ENCODE data around the gene IGDCC3.
A peak's percentile ranks its signal among the peaks of the same experiment; 100 is the strongest.

Gene IGDCC3

GRCh38 chr15:65418596-65418995, 40.8 kb upstream of the IGDCC3 start:
- H3K9ac ChIP-seq (ENCODE audit: low read length) = no peak overlapping the region
- H3K36me3 ChIP-seq (ENCODE audit: control insufficient read depth in 1 of 2, insufficient read depth in 2 of 2, low read depth in 1 of 2, low read length in 2 of 2) = no peaks in the 10 kb centered on the region
- H3K4me1 ChIP-seq (ENCODE audit: control insufficient read depth, insufficient read depth, low read depth, low read length) = peaks cover 40% of the 10 kb centered on the region
- H3K27me3 ChIP-seq (ENCODE audit: control insufficient read depth in 1 of 2, insufficient read depth in 1 of 2, low read length in 2 of 2) = peaks cover 0 to 45% of the 10 kb centered on the region in 2 experiments
- H3K9me3 ChIP-seq (ENCODE audit: control insufficient read depth, low read length) = no peaks in the 10 kb centered on the region
- peaks cover 8% of the 10 kb centered on the region for H3K79me1 ChIP-seq (replicated peaks; ENCODE audit: low read length, poor library complexity, severe bottlenecking)
- DNase-seq = no peak
- no peak overlapping the region for H3K23ac ChIP-seq (ENCODE audit: low read length in 2 of 2)
- H3K14ac ChIP-seq (ENCODE audit: low read length in 2 of 2) = no peak overlapping the region
- H2AFZ ChIP-seq (ENCODE audit: low read depth, low read length) = no peak overlapping the region
- H2BK120ac ChIP-seq (ENCODE audit: low read depth, low read length) = no peak overlapping the region
- H2BK12ac ChIP-seq (ENCODE audit: low read length in 2 of 2) = no peak overlapping the region
- 39% methylated on average over 2 of the region's 2 CpGs for WGBS
- H2BK15ac ChIP-seq (ENCODE audit: low read depth, poor library complexity, severe bottlenecking) = no peak overlapping the region
- no peak overlapping the region for H3K27ac ChIP-seq (ENCODE audit: low read length, poor library complexity, severe bottlenecking)
- peak overlapping the region; percentile 3 for H2AK5ac ChIP-seq (ENCODE audit: low read length, severe bottlenecking)
- H3K4me3 ChIP-seq (ENCODE audit: insufficient read depth in 1 of 2, low read depth in 1 of 2, low read length in 2 of 2) = no peak overlapping the region
- H3K18ac ChIP-seq (ENCODE audit: low read depth in 1 of 2, low read length in 2 of 2) = no peak overlapping the region
- H2BK5ac ChIP-seq (ENCODE audit: low read depth, low read length, poor library complexity, severe bottlenecking) = no peak overlapping the region
- no peak overlapping the region for H3K4me2 ChIP-seq (ENCODE audit: low read length, poor library complexity, severe bottlenecking)
- no peak overlapping the region for H3K4ac ChIP-seq (ENCODE audit: low read depth in 1 of 2, low read length in 2 of 2)
- no peak overlapping the region for H4K8ac ChIP-seq (ENCODE audit: low read length)
- H4K91ac ChIP-seq (ENCODE audit: low read length) = no peak overlapping the region

GRCh38 chr15:65416845-65417416, 39.1 kb upstream of the IGDCC3 start:
- peak; percentile 56 for DNase-seq
- Histone ChIP-seq H2AFZ (ENCODE audit: low read depth, low read length) (no peak overlapping the region), H3K18ac (ENCODE audit: low read depth in 1 of 2, low read length in 2 of 2) (no peak overlapping the region), H3K9ac (ENCODE audit: low read length) (no peak overlapping the region), H4K91ac (ENCODE audit: low read length) (no peak overlapping the region), H2BK120ac (ENCODE audit: low read depth, low read length) (no peak overlapping the region), H3K9me3 (ENCODE audit: control insufficient read depth, low read length) (no peaks in the 10 kb centered on the region), H4K8ac (ENCODE audit: low read length) (no peak overlapping the region), H3K27me3 (ENCODE audit: control insufficient read depth in 1 of 2, insufficient read depth in 1 of 2, low read length in 2 of 2) (peaks cover 0 to 35% of the 10 kb centered on the region in 2 experiments), H3K4me1 (ENCODE audit: control insufficient read depth, insufficient read depth, low read depth, low read length) (peaks cover 46% of the 10 kb centered on the region), H3K4ac (ENCODE audit: low read depth in 1 of 2, low read length in 2 of 2) (peak overlapping the region in 1 of 2 experiments; percentile 22), H2AK5ac (ENCODE audit: low read length, severe bottlenecking) (peak overlapping the region; percentile 89), H2BK15ac (ENCODE audit: low read depth, poor library complexity, severe bottlenecking) (no peak overlapping the region), H2BK5ac (ENCODE audit: low read depth, low read length, poor library complexity, severe bottlenecking) (no peak overlapping the region), H3K27ac (ENCODE audit: low read length, poor library complexity, severe bottlenecking) (peak overlapping the region; percentile 51), H3K14ac (ENCODE audit: low read length in 2 of 2) (no peak overlapping the region), H3K36me3 (ENCODE audit: control insufficient read depth in 1 of 2, insufficient read depth in 2 of 2, low read depth in 1 of 2, low read length in 2 of 2) (no peaks in the 10 kb centered on the region), H3K79me1 (replicated peaks; ENCODE audit: low read length, poor library complexity, severe bottlenecking) (peaks cover 9% of the 10 kb centered on the region), H2BK12ac (ENCODE audit: low read length in 2 of 2) (peak overlapping the region in 1 of 2 experiments; percentile 65), H3K23ac (ENCODE audit: low read length in 2 of 2) (no peak overlapping the region), H3K4me3 (ENCODE audit: insufficient read depth in 1 of 2, low read depth in 1 of 2, low read length in 2 of 2) (no peak overlapping the region), H3K4me2 (ENCODE audit: low read length, poor library complexity, severe bottlenecking) (no peak overlapping the region)
- WGBS = 31% methylated on average over 8 of the region's 8 CpGs

DNA sequence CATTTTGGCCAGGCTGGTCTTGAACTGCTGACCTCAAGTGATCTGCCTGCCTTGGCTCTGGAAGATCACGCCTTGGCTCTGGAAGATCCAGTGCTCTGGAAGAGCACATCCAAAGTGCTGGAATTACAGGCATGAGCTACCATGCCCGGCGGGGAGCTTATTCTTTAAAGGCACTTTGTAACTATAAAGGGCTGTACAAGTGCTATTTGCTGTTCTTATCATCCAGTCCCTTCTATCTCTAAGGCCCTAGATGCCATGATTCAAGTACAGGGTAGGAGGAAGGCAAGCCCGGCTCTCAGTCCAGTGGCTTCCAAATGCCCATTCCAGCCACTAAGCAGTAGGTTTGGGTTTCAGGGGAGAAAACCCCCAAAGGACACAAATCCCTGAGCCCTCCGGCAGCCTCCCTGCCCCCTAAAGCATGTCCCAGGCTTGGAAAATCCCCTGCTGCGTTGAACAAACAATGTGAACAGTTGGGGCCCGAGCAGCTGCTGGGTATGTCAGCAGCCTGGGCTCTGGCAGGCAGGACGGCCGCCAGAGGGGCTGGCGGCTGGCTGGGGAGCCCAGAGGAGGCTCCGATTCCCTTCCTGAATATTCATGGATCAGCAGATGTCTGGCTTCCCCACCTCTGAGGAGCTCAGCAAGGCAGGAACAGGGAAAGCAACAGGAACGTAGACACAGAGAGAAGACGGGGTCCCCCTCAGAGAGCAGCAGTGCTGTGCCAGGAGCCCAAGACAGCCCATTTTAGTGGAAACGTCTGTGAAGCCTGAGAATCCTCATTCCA, 37.2 kb upstream of the IGDCC3 start:
- H3K4me3 ChIP-seq (ENCODE audit: insufficient read depth in 1 of 2, low read depth in 1 of 2, low read length in 2 of 2) = no peak overlapping the region
- peaks cover 0 to 22% of the 10 kb centered on the region in 2 experiments for H3K27me3 ChIP-seq (ENCODE audit: control insufficient read depth in 1 of 2, insufficient read depth in 1 of 2, low read length in 2 of 2)
- no peak overlapping the region for H3K14ac ChIP-seq (ENCODE audit: low read length in 2 of 2)
- peak overlapping the region; percentile 96 for H3K27ac ChIP-seq (ENCODE audit: low read length, poor library complexity, severe bottlenecking)
- H3K4me2 ChIP-seq (ENCODE audit: low read length, poor library complexity, severe bottlenecking) = peak overlapping the region; percentile 26
- peak; percentile 89 for DNase-seq
- 24% methylated on average over 13 of the region's 14 CpGs for WGBS
- H2AFZ ChIP-seq (ENCODE audit: low read depth, low read length) = peak overlapping the region; percentile 29
- H3K9me3 ChIP-seq (ENCODE audit: control insufficient read depth, low read length) = no peaks in the 10 kb centered on the region
- H2BK12ac ChIP-seq (ENCODE audit: low read length in 2 of 2) = peak overlapping the region in 1 of 2 experiments; percentile 70
- peak overlapping the region; percentile 57 for H2BK5ac ChIP-seq (ENCODE audit: low read depth, low read length, poor library complexity, severe bottlenecking)
- peak overlapping the region in 1 of 2 experiments; percentile 49 for H3K4ac ChIP-seq (ENCODE audit: low read depth in 1 of 2, low read length in 2 of 2)
- peak overlapping the region; percentile 74 for H2AK5ac ChIP-seq (ENCODE audit: low read length, severe bottlenecking)
- peak overlapping the region; percentile 55 for H4K91ac ChIP-seq (ENCODE audit: low read length)
- H2BK15ac ChIP-seq (ENCODE audit: low read depth, poor library complexity, severe bottlenecking) = no peak overlapping the region
- peaks cover 52% of the 10 kb centered on the region for H3K4me1 ChIP-seq (ENCODE audit: control insufficient read depth, insufficient read depth, low read depth, low read length)
- H3K9ac ChIP-seq (ENCODE audit: low read length) = peak overlapping the region; percentile 19
- H2BK120ac ChIP-seq (ENCODE audit: low read depth, low read length) = no peak overlapping the region
- peak overlapping the region; percentile 40 to 48 for H3K18ac ChIP-seq (ENCODE audit: low read depth in 1 of 2, low read length in 2 of 2)
- H3K36me3 ChIP-seq (ENCODE audit: control insufficient read depth in 1 of 2, insufficient read depth in 2 of 2, low read depth in 1 of 2, low read length in 2 of 2) = peaks cover 0 to 3% of the 10 kb centered on the region in 2 experiments
- no peak overlapping the region for H3K23ac ChIP-seq (ENCODE audit: low read length in 2 of 2)
- H3K79me1 ChIP-seq (replicated peaks; ENCODE audit: low read length, poor library complexity, severe bottlenecking) = peaks cover 9% of the 10 kb centered on the region
- peak overlapping the region; percentile 67 for H4K8ac ChIP-seq (ENCODE audit: low read length)

GRCh38 chr15:65413760-65414144, 36.0 kb upstream of the IGDCC3 start:
- Histone ChIP-seq H3K27me3 (ENCODE audit: control insufficient read depth in 1 of 2, insufficient read depth in 1 of 2, low read length in 2 of 2) (peaks cover 0 to 21% of the 10 kb centered on the region in 2 experiments), H2BK15ac (ENCODE audit: low read depth, poor library complexity, severe bottlenecking) (no peak overlapping the region), H3K4ac (ENCODE audit: low read depth in 1 of 2, low read length in 2 of 2) (no peak overlapping the region), H3K23ac (ENCODE audit: low read length in 2 of 2) (no peak overlapping the region), H3K18ac (ENCODE audit: low read depth in 1 of 2, low read length in 2 of 2) (no peak overlapping the region), H2AFZ (ENCODE audit: low read depth, low read length) (no peak overlapping the region), H3K79me1 (replicated peaks; ENCODE audit: low read length, poor library complexity, severe bottlenecking) (peaks cover 6% of the 10 kb centered on the region), H3K27ac (ENCODE audit: low read length, poor library complexity, severe bottlenecking) (peak overlapping the region; percentile 96), H2BK5ac (ENCODE audit: low read depth, low read length, poor library complexity, severe bottlenecking) (no peak overlapping the region), H3K4me1 (ENCODE audit: control insufficient read depth, insufficient read depth, low read depth, low read length) (peaks cover 64% of the 10 kb centered on the region), H3K9ac (ENCODE audit: low read length) (no peak overlapping the region), H3K14ac (ENCODE audit: low read length in 2 of 2) (no peak overlapping the region), H3K36me3 (ENCODE audit: control insufficient read depth in 1 of 2, insufficient read depth in 2 of 2, low read depth in 1 of 2, low read length in 2 of 2) (peaks cover 0 to 3% of the 10 kb centered on the region in 2 experiments), H2BK120ac (ENCODE audit: low read depth, low read length) (no peak overlapping the region), H2BK12ac (ENCODE audit: low read length in 2 of 2) (peak overlapping the region in 1 of 2 experiments; percentile 38), H4K8ac (ENCODE audit: low read length) (no peak overlapping the region), H2AK5ac (ENCODE audit: low read length, severe bottlenecking) (peak overlapping the region; percentile 89), H4K91ac (ENCODE audit: low read length) (no peak overlapping the region), H3K4me3 (ENCODE audit: insufficient read depth in 1 of 2, low read depth in 1 of 2, low read length in 2 of 2) (no peak overlapping the region), H3K4me2 (ENCODE audit: low read length, poor library complexity, severe bottlenecking) (no peak overlapping the region), H3K9me3 (ENCODE audit: control insufficient read depth, low read length) (no peaks in the 10 kb centered on the region)
- DNase-seq = no peak
- WGBS = 88% methylated on average over 6 of the region's 6 CpGs

Data from mesenchymal stem cell (in vitro differentiated cells and primary cell).